Activated CD8-positive, alpha-beta memory T cell treated with anti-CD3 and anti-CD28 coated beads, Interleukin-2, amount 50 U/mL, for 1 hour (primary cell): Measurements from ENCODE around the gene PRKAR1B.

ENCODE experiments used
- DNase-seq: peaks from one replicate; pipeline ENCODE4 v3.0.0-alpha.2; 2020; ENCODE audit errors: extremely low read depth

Gene PRKAR1B

DNA sequence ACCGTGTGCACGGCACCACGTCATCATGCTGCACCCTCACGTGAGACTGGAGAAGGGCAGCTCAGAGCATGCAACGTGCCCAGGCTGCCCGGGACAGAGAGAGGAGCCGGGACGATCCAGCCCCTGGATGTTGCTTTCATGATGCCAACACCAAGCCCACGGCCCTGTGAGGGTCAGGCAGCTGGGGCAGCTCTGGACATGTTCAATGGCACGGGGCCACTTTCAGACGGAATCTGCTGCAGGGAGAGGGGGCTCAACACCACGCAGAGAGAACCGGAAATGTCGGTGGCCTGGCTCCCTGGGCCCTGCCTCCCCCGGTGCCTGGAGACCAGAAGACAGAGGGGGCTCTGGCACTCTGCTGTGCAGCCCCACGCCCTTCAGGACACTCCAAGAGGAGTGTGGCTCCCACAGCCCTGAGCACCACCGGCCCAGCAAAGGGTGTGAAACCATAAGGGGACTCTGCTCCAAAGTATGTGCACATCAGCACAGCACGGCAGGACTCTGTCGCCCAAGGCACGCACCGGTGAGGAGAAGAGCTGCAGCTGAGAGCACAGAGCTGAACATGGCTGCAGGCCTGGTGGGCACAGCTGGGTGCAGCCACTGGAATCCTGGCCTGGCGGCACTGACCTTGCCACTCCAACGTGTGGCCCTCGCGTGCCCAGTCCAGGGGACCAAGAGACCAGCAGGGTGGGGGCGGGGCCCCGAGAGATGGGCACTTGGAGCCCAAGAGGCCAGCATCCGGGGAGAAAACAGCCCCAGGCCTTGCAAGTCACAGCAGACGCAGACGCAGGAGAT is 137.1 kb downstream of the PRKAR1B start:
- no peak for DNase-seq

DNA sequence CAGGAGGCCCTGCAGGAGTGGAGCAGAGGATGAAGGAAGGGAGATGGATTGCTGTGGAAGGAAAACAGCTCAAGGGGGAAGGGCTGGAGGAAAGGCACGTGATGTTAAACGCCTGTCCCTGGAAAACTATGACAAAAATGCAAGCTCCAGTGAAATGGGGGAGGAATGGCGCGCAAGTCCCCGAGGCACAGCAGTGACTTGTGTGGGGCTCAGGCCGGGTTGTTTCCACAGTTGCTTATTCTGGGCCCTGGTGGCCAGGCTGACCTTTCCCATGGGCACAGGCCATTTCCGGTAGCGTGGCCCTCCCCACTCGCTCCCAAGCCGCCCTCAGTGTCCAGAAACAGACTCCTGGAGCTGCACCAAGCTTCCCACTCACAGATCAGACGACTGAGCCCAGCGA is 139.3 kb downstream of the PRKAR1B start:
- no peak for DNase-seq

DNA sequence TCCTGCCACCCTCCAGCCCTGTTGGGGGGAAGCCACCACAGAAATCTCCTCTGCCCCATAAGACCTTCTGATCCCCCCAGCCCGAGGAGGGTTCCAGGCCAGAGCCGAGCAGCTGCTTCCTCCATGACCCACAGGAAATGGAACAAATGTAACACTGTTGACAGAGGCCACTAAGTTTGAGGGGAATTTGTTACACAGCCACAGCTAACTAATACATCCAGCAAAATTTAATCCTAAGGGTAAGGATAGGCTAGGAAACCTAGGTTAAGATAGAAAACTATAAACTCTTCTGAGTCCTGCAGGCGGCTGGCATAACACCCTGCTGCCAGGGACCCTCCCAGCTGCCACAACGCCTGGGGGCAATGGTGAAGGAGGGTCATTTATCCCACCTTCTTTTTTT is 140.6 kb downstream of the PRKAR1B start:
- no peak for DNase-seq

- no peak for DNase-seq
Measured at GRCh38 chr7:585873-586272, 141.2 kb downstream of the PRKAR1B start.

GRCh38 chr7:585229-585711 is 141.8 kb downstream of the PRKAR1B start:
- DNase-seq, result no peak

GRCh38 chr7:584820-585219 is 142.3 kb downstream of the PRKAR1B start:
- no peak for DNase-seq

- peak; percentile 86 for DNase-seq
Measured at GRCh38 chr7:584122-584465, 143.0 kb downstream of the PRKAR1B start.

DNA sequence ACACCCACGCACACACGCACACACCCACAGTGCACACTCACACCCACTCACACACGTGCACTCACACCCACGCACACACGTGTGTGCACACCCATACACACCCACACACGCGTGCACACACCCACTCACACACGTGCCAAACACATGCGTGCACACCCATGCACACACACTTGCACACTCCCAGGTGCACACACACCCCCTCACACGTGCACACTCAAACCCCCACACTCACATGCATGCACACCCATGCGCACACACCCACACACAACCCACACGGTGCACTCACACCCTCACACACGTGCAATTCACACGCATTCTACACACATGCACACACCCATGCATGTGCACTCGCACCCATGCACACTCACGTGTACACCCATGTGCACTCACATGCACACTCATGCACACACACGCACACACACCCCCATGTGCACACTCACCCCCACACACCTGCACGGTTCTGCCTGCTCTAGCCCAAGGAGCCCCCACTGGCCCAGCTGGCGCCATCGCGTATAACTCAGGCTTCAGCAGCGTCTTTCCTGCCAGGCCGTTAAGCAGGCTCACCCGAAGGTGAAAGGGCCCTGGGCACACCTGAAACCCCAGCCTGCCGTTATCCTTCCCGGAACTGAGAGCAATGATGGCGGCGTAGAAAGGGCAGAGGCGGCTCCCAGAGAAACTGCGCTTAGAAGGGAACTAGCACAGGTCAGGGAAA is 143.5 kb downstream of the PRKAR1B start:
- DNase-seq, result no peak

- DNase-seq, result no peak
Measured at GRCh38 chr7:582931-583330, 144.2 kb downstream of the PRKAR1B start.

DNA sequence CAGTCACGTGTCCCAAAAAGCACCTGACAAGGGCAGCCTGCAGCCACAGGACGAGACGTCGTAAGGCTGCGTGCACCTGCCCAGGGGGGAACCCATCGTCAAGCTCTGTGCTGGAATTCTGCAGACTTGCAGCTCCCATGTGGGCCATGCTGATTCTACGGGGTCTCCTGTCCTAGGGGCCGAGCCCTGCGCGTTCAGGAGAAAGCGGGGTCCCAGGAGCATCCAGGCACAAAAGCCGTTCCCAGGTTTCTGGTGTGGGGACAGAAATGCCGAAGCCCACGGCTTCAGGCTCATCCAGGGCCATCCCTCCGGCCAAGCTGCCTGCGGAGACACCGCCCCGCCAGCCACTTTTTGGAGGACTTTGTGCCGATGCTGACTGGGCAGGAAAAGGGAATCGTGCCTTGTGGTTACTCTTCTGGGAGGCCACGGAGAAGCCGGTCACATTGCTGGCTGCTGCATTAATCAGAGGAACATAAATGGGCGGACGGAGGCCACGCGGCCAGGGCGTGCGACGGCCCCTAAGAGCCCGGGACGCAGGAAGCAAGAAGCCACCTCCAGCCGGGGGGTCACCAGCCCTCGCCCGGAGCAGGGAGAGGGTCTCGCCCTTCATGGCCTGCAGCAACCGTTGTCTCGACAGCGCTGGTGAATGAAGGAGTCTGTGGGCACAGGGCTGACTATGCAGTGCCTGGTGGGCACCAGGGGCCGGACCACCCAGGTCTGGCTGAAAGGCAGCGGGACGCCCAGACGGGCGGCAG is 144.8 kb downstream of the PRKAR1B start:
- DNase-seq, result no peak

DNA sequence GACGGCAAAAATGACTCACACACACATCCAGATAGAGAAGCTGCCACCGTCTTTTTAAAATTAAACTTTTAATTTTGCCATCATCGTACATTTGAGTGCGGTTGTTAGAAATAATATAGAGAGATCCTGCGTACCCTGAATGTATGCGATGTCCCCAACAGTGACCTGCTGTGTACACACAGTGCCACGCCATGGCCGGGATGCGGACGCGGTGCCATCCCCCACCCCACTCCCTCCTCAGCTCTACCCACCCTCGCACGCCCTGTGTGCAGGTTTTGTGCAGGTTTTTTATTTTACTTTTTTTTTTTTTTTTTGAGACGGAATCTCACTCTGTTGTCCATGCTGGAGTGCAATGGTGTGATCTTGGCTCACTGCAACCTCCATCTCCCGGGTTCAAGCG is 148.7 kb downstream of the PRKAR1B start:
- no peak for DNase-seq

GRCh38 chr7:577741-578370 is 149.2 kb downstream of the PRKAR1B start:
- DNase-seq, result no peak

DNA sequence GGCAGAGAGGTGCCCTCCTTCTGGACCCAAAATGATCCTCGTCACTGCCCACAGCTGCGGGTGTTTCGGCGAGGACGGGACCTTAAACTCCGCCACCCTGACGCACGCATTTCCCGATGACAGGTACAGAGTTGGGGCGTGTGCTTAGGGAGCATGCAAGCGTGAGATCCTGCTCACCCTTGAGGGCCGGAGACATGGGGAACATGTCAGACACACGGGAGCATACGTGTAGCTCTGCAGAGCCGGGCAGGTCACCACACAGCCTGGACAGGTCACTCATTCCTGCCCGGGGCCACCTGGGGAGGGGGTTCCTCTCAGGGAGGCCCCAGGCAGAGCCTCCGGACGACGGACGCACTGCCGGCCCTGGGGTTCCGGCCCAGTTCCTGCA is 149.8 kb downstream of the PRKAR1B start:
- DNase-seq, result no peak

DNA sequence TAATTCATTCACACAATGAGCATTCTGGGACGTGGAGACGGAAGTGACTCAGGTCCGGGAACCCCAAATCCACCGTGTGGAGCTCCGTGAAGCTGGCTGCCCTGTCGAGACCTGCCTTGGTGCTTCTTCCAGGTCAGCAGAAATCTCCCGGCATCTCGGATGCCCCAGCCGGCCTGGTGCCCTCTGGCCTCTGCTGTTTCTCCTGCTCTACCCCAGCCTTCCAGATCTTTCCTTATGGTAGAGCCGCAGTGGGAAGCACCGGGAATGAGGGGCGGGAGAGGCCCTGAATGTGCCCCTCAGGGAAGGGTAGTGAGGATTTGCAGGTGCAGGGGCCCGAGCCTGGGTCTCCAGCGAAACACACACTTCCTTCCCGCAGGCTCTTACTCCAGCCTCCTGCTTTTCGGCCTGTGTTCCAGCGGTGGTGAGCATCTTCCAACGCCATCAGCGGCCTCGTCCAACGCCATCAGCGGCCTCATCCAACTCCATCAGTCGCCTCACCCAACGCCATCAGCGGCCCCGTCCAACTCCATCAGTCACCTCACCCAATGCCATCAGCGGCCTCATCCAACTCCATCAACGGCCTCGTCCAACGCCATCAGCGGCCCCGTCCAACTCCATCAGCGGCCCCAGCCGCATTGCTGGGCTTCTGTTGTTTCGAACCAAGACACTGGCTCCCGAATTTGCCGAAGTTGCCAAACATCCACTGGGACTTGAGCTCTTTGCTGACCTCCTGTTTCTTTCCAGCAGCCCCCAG is 150.4 kb downstream of the PRKAR1B start:
- no peak for DNase-seq

- DNase-seq, result no peak
Measured at GRCh38 chr7:575425-576366, 151.4 kb downstream of the PRKAR1B start.

DNA sequence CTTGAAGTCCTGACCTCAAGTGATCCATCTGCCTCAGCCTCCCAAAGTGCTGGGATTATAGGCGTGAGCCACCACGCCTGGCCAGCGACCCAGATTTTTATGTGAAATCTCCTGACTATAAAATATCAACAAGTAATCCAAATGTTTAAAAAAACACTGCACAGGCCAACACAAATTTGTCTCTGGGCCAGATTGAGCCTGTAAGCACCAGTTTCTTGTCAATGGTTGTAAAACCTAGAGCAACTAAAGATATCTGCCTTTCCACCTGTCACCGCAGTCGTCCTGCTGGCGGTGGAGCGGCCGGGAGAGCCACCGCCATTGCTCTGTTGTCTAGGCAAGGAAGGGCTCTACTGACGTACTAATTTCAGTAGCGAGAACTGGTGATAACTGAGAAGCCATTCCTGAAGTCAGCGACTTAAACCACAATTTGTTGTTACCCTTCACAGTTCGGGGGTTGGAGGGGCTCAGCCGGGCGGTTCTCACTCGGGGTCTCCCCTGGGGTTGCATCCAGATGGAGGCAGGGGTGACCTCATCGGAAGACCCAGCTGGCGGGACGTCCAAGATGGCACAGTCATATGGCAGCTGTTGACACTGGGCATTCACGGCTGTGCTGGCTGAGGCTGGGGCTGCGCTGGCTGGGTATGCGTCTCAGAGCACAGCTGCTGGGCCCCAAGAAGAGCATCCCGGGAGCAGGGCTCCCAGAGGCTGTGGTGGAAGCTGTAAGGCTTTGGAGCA is 152.3 kb downstream of the PRKAR1B start:
- DNase-seq, result no peak

GRCh38 chr7:573933-574381 is 153.1 kb downstream of the PRKAR1B start:
- no peak for DNase-seq

- DNase-seq, result no peak
Measured at GRCh38 chr7:573269-573932, 153.7 kb downstream of the PRKAR1B start.
